ENCODE results near the gene BBS4.

The BBS4 gene

GRCh38 chr15:72764656-72765055 is 78.6 kb downstream of the BBS4 start:
- no peak for DNase-seq (ENCODE audit: low read depth)

DNA sequence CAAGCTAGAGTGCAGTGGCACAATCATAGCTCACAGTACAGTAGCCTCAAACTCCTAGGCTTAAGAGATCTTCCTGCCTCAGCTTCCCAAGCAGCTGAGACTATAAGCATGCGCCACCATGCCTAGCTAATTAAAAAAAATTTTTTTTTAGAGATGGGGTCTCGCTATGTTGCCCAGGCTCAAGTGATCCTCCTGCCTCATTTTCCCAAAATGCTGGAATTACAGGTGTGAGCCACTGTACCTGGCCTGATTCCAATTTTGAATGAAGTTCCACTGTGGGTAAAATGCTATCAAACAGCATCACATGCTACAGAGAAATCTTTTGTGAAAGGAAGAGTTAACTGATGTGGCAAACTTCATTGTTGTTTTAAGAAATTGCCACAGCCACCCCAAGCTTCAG is 80.0 kb downstream of the BBS4 start:
- no peak for DNase-seq (ENCODE audit: low read depth)

DNA sequence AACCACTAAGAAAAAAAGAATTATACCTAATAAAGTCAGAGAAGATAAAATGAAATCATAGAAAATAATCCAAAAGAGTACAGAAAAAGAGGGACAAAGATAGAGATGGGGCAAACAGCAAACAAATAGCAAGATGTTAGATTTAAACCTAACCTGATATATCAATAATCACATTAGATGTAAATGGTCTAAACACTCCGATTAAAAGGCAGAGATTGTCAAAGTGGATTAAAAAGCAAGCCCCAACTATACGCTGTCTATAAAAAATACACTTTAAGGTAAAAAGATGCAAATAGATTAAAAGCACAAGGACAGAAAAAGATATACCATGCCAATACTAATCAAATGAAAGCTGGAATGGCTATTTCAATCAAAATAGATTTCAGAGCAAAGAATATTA is 80.8 kb downstream of the BBS4 start:
- no peak for DNase-seq (ENCODE audit: low read depth)

GRCh38 chr15:72770673-72771328 is 84.8 kb downstream of the BBS4 start:
- no peak for DNase-seq (ENCODE audit: low read depth)

GRCh38 chr15:72771329-72771725 is 85.3 kb downstream of the BBS4 start:
- DNase-seq (ENCODE audit: low read depth) = no peak

- DNase-seq (ENCODE audit: low read depth) = no peak
Observed at GRCh38 chr15:72774696-72775383, 88.8 kb downstream of the BBS4 start.

DNA sequence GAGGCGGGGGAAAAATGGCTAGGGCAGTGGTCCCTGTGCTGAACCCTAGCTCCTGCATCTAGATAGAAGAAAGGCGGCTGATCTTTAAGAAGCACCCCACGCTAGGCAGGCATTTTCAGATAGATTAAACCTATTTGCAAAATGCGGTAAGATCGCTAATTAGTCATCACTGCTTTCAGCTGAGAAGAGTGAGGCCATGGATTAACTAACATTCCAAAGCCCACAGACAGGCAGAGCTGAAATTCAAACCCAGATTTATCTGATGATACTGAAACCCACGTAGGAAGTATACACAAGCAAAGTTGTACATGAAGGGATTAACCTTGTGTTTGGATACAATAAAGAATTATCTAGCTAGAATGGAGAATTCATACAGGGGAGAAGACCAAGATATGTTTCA is 92.8 kb downstream of the BBS4 start:
- no peak for DNase-seq (ENCODE audit: low read depth)

GRCh38 chr15:72781631-72782030 is 95.6 kb downstream of the BBS4 start:
- DNase-seq (ENCODE audit: low read depth) = no peak

- no peak for DNase-seq (ENCODE audit: low read depth)
Observed at GRCh38 chr15:72782274-72783003, 96.4 kb downstream of the BBS4 start.

DNA sequence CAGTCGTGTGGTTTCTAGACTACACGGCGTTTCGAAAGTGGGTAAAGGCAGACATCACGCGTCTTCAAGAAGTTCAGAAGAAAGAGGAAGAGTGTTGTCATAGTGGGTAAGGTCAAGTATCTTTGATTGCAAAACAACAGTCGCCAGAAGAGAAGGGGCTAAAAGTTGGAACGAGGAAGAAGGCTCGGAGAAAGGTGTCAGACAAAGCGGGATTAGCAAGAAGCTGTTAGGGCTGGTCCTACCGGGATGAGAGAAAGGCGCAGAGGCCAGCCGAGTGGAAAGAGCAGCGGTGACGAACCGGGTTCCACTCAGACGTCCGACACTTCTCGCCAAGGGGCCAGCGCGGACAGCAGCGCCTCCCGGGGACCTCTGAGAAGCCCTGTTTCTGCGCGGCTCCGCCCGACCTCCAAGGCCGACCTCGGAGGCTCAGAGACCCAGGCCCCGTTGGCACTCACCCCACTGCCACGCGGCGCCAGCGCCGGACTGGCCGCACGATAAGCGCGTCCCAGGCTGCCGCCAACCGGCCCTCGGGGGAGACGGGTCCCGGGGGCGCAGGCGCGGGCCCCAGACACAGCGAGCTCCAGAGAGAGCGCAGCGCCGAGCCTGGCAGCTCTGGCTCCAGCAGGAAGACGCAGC is 97.1 kb downstream of the BBS4 start:
- DNase-seq (ENCODE audit: low read depth) = no peak

DNA sequence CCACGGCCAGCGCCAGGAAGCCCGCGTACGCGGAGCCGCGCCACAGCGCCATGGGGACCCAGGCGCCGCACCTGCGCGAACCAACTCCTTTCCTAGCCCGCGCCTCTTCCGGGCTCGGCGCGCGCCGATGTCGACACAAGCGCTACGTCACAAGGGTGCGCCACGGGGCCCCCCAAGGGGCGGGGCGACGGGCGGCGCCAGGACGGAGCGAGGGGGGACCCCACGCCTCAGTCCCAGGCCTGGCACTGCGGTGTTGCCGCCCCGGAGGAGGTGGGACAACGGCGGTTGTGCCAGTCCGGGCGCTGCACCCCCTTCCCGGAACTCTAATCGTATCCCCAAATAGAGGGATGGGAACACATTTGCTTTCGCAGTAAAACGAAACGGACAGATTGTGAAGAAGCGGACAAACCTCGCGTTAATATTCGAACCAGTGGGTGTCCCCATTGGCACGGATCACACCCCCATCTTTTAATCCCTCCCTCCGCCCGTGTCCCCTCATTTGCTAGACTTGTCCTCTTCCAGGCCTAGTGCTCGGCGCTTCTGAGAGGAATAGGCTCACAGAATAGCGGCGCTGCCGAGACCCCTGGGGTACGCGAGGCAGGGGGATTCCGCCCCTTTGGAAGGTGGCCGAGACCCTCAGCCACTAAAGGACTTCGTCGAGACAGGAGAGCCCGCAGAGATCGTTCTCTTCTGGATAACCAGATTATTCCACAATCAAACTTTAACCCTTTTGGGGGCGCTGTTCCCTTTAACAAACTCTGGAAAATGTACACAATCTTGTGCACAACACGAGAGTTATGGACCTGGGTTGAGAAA is 97.8 kb downstream of the BBS4 start, which contains the start of gene ADPGK:
Gene ADPGK, minus strand, starts transcription at position 119 of the 816 bp plus-strand sequence. Its CDS starts 67 bp downstream, at position 52.
- peak; percentile 98 for DNase-seq (ENCODE audit: low read depth)

- DNase-seq (ENCODE audit: low read depth) = no peak
Observed at GRCh38 chr15:72784456-72784876, 98.5 kb downstream of the BBS4 start.

GRCh38 chr15:72785432-72785831 is 99.4 kb downstream of the BBS4 start:
- no peak for DNase-seq (ENCODE audit: low read depth)

DNA sequence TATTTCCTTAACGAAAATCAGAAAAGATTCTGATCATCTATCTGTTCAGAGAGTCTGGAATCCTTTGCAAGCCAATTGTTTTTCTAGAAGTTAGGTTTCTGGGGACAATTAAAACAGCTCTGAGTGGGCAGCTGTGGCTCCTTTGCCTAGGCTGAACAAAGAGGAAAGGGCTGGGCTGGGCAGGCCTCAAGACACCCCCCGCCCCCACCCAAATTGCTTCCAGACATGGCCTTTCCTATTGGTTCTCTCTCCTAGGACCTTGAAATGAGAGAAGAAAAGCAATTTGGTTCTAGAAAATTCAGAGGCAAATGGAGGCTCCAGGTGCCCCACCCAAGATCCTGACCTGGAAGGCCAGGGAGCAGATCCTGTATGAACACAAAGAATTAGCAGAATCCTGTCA is 99.8 kb downstream of the BBS4 start:
- DNase-seq (ENCODE audit: low read depth) = no peak

DNA sequence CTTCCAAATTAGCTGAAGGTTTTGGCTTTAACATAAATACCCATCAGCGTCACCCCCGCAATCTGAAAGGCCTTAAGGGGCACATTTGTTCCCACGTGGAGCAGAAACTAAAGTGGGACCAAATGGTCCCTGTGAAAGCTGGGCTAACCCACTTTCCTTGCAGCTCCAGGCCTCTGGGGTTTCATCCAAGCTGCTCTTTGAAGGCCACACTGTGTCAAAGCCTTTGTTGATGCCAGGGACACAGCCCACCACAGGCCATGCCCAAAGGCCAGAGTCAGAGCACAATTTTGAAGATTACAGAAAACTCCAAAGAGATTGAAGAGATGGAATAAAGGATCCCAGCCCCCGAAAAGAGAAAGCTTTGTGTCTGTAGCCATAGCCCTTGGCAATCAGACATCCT is 100.2 kb downstream of the BBS4 start:
- DNase-seq (ENCODE audit: low read depth) = no peak

DNA sequence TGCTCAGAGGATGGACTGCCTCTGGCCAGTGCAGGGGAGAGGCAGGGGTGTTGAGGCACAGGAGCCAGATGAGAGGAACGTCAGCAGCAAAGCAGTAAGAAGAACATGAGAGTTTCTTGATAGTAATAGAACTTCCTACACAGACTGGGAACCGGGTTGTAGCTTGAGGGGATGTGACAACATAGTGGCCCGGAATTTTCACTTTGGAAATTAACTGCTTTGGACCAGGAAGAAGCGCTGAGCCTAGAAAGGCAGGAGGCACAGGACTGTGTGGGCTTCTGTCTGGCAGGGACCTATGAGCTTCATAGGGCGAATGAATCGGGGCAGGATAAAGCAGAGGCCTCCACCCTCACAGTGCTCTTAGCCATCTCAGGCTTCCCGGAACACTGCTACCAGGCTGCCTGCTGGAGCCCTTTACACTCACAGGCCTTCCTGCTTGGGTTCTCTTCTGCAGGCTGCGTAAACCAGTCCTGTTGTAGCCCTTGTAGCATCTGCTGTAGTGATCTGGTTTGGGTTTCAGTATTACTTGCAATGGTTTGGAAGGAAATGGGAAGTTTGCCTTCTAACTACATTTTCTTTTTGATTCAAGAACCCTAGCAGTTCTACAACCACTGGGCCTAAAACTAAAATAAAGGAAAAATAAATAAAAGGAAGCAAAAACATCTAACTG is 100.8 kb downstream of the BBS4 start:
- no peak for DNase-seq (ENCODE audit: low read depth)

- no peak for DNase-seq (ENCODE audit: low read depth)
Observed at GRCh38 chr15:72787526-72787925, 101.5 kb downstream of the BBS4 start.
